SK-N-SH (cell line): Measurements from ENCODE around the gene SLC35A3. TPM values are rescaled to one million over a fixed set of nuclear protein-coding genes. Genes with fewer than 3 reads are reported as not detected.

ENCODE experiments used
- CTCF ChIA-PET: fragments of 300-600, 350-600 bp; formaldehyde crosslinking; extraction: SDS; loops from one replicate; lab custom pipeline; 2021; lab: Yijun Ruan, JAX
- POLR2A ChIA-PET: fragments of 350-600 bp; sonication (Branson Sonifier 250); formaldehyde crosslinking; extraction: SDS; loops from one replicate; lab custom pipeline; 2020; ENCODE audit warnings: antibody characterized with exemption, inconsistent platforms; lab: Yijun Ruan, JAX
- DNase-seq: peaks from one replicate; pipeline ENCODE4 v3.0.0; 2012
- H2AFZ ChIP-seq: fragments of 200-600 bp; sonication (generic); 2 replicates; pipeline ENCODE4 v1.8.1; 2016; ENCODE audit warnings: antibody characterized with exemption, mild to moderate bottlenecking, low read depth
- H3F3A ChIP-seq: fragments of 200-600 bp; sonication (generic); replicated peaks from 2 replicates; pipeline ENCODE3; 2016; ENCODE audit warnings: antibody characterized with exemption, mild to moderate bottlenecking; ENCODE audit not compliant: insufficient read depth
- H3K27ac ChIP-seq, 2 experiments: fragments of 200-500 bp in 1 of 2; fragments of 200-600 bp in 1 of 2; sonication (Bioruptor generic) in 1 of 2; sonication (generic), shearing (Covaris generic) in 1 of 2; 2 replicates each; pipeline versions ENCODE4 v1.5.1 to v1.6.1; 2014 to 2016; ENCODE audit warnings: low read depth in 2 of 2, inconsistent platforms in 1 of 2, low read length in 1 of 2, mild to moderate bottlenecking in 1 of 2, mixed read lengths in 1 of 2
- H3K27me3 ChIP-seq: fragments of 200-600 bp; sonication (generic), shearing (Covaris generic); 2 replicates; pipeline ENCODE4 v1.6.1; 2016; ENCODE audit warnings: mixed run types; ENCODE audit not compliant: insufficient read depth
- H3K36me3 ChIP-seq, 2 experiments: fragments of 200-500 bp in 1 of 2; fragments of 200-600 bp in 1 of 2; sonication (Bioruptor generic) in 1 of 2; sonication (generic) in 1 of 2; replicated peaks in 1 of 2; 2 replicates each; pipeline versions ENCODE3 to v1.5.1; 2014 to 2016; ENCODE audit warnings: low read length in 1 of 2, mild to moderate bottlenecking in 1 of 2; ENCODE audit not compliant: insufficient read depth in 2 of 2, control insufficient read depth in 1 of 2
- H3K4me1 ChIP-seq, 2 experiments: fragments of 200-500 bp in 1 of 2; fragments of 200-600 bp in 1 of 2; sonication (Bioruptor generic) in 1 of 2; sonication (generic), shearing (Covaris generic) in 1 of 2; 2 replicates each; pipeline versions ENCODE4 v1.5.1 to v1.6.1; 2014 to 2016; ENCODE audit warnings: low read depth in 1 of 2, low read length in 1 of 2, mixed run types in 1 of 2; ENCODE audit not compliant: insufficient read depth in 2 of 2, control insufficient read depth in 1 of 2
- H3K4me2 ChIP-seq: fragments of 200-600 bp; sonication (generic), shearing (Covaris generic); 2 replicates; pipeline ENCODE4 v1.6.1; 2017; ENCODE audit warnings: mixed run types
- H3K4me3 ChIP-seq, 2 experiments: fragments of 200-500 bp in 1 of 2; fragments of 200-600 bp in 1 of 2; sonication (Bioruptor generic) in 1 of 2; sonication (generic), shearing (Covaris generic) in 1 of 2; 2 replicates each; pipeline versions ENCODE4 v1.5.1 to v1.8.1; 2014 to 2016; ENCODE audit warnings: low read depth in 2 of 2, inconsistent platforms in 1 of 2, low read length in 1 of 2, mild to moderate bottlenecking in 1 of 2, mixed read lengths in 1 of 2, moderate library complexity in 1 of 2
- H3K79me2 ChIP-seq: fragments of 200-600 bp; sonication (generic); 2 replicates; pipeline ENCODE4 v1.8.1; 2017; ENCODE audit warnings: mild to moderate bottlenecking; ENCODE audit not compliant: insufficient read depth
- H3K9ac ChIP-seq: fragments of 200-600 bp; sonication (generic); 2 replicates; pipeline ENCODE4 v1.6.1; 2017; ENCODE audit warnings: mixed run types
- H3K9me2 ChIP-seq: fragments of 200-600 bp; sonication (generic); 2 replicates; pipeline ENCODE4 v1.6.1; 2017; ENCODE audit warnings: mixed run types
- H3K9me3 ChIP-seq: fragments of 200-600 bp; sonication (generic); 2 replicates; pipeline ENCODE4 v1.6.1; 2017; ENCODE audit warnings: mixed run types, mild to moderate bottlenecking, moderate library complexity
- H4K20me1 ChIP-seq: fragments of 200-600 bp; sonication (generic); 2 replicates; pipeline ENCODE4 v1.6.1; 2017; ENCODE audit warnings: mild to moderate bottlenecking, mixed run types; ENCODE audit not compliant: insufficient read depth
- EP300 ChIP-seq, 2 experiments: IDR thresholded peaks; 2 replicates each; pipeline versions ENCODE4 v1.4.0 to v1.6.1; 2012; ENCODE audit warnings: borderline replicate concordance in 1 of 2, low read depth in 1 of 2, low read length in 1 of 2
- EZH2phosphoT487 ChIP-seq: fragments of 200-600 bp; sonication (generic); IDR thresholded peaks from 2 replicates; pipeline ENCODE4 v1.6.1; 2017; ENCODE audit warnings: low read depth, mixed run types, mild to moderate bottlenecking, antibody characterized with exemption, moderate library complexity, borderline replicate concordance
- FOXM1 ChIP-seq: IDR thresholded peaks from 2 replicates; pipeline ENCODE4 v1.4.0; 2012; ENCODE audit warnings: low read depth, mild to moderate bottlenecking
- GABPA ChIP-seq: IDR thresholded peaks from 2 replicates; pipeline ENCODE4 v1.4.0; 2012; ENCODE audit warnings: low read depth, mild to moderate bottlenecking
- JUND ChIP-seq: IDR thresholded peaks from 2 replicates; pipeline ENCODE4 v1.4.0; 2012
- MAX ChIP-seq: IDR thresholded peaks from 2 replicates; pipeline ENCODE4 v1.4.0; 2012; ENCODE audit warnings: low read depth
- NRF1 ChIP-seq: IDR thresholded peaks from 2 replicates; pipeline ENCODE4 v1.6.1; 2012; ENCODE audit warnings: low read depth, mild to moderate bottlenecking, low read length
- POLR2AphosphoS5 ChIP-seq: IDR thresholded peaks from 2 replicates; pipeline ENCODE4 v1.6.1; 2012; ENCODE audit warnings: low read depth, low read length
- RAD21 ChIP-seq: IDR thresholded peaks from 2 replicates; pipeline ENCODE4 v1.6.1; 2012; ENCODE audit warnings: mild to moderate bottlenecking, low read length
- RCOR1 ChIP-seq: fragments of 150-350 bp; IDR thresholded peaks from 2 replicates; pipeline ENCODE4 v1.6.1; 2017; ENCODE audit warnings: antibody characterized with exemption, low read length
- REST ChIP-seq: IDR thresholded peaks from 2 replicates; pipeline ENCODE4 v1.6.1; 2012; ENCODE audit warnings: mild to moderate bottlenecking, low read depth, low read length, moderate library complexity
- RFX5 ChIP-seq: IDR thresholded peaks from 2 replicates; pipeline ENCODE4 v1.6.1; 2012; ENCODE audit warnings: mild to moderate bottlenecking, improper control_type of control experiment, low read length
- RXRA ChIP-seq: IDR thresholded peaks from 2 replicates; pipeline ENCODE4 v1.4.0; 2012; ENCODE audit warnings: low read depth, mild to moderate bottlenecking, borderline replicate concordance
- SMC3 ChIP-seq: IDR thresholded peaks from 2 replicates; pipeline ENCODE4 v1.6.1; 2012; ENCODE audit warnings: low read depth, low read length, improper control_type of control experiment
- TAF1 ChIP-seq: IDR thresholded peaks from 2 replicates; pipeline ENCODE4 v1.6.1; 2012; ENCODE audit warnings: low read depth, mild to moderate bottlenecking, low read length, moderate library complexity, borderline replicate concordance
- TCF12 ChIP-seq: IDR thresholded peaks from 2 replicates; pipeline ENCODE4 v1.4.0; 2012
- TEAD4 ChIP-seq: IDR thresholded peaks from 2 replicates; pipeline ENCODE4 v1.4.0; 2012; ENCODE audit warnings: mild to moderate bottlenecking, borderline replicate concordance; ENCODE audit not compliant: insufficient read depth
- WGBS: methylation state at CpG from one replicate; pipeline ENCODE4 v1.1.6; 2017; ENCODE audit warnings: low lambda C conversion rate; 5-methylcytosine and 5-hydroxymethylcytosine counted together
- polyA plus RNA-seq, 3 experiments: library from polyadenylated mRNA; depleted of rRNA; stranded (reverse); fragments of >200 nt; gene quantifications; 2 replicates each; pipeline ENCODE4 v1.2.3, GENCODE V29; 2012
- TF ChIP-seq, protein P1 (sequence below): fragments of 150-350 bp; IDR thresholded peaks from 2 replicates; pipeline ENCODE4 v1.6.1; 2017; ENCODE audit warnings: antibody characterized with exemption, low read length, low read depth, borderline replicate concordance

SLC35A3 gene
- polyA plus RNA-seq, 1 of the 3 experiments (the other 2 are of a cell fraction) = 5.7 TPM

DNA sequence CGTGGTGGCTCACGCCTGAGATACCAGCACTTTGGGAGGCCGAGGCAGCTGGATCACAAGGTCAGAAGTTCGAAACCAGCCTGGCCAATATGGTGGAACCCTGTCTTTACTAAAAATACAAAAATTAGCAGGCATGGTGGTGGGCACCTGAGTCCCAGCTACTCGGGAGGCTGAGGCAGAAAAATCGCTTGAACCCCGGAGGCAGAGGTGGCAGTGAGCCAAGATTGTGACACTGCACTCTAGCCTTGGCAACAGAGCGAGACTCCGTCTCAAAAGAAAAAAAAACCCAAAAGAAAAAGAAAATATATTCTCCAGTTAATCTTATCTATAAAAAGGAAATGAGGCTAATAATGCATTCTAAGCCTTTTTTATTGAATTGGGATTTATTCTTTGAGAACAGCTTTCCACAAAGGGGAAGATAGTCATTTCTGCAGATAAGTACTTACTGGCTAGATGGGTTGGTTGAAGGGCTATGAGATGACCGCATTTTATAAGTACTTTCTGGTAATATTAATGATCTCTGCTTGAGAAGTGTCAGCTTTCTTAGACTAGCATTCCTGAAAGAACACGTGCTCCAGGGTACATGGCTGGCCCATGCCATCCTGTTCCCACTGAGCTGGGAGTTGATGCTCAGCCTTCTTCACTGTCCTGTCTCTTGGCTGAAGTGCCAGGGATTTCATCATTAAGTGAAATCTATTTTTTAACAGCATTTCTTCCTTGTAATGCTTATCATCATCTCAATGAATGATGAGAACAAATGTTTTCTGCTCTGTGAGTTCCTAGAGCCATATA, 105.0 kb downstream of the SLC35A3 start (continued):
- TF ChIP-seq REST (no peak), SMC3 (no peak)

GRCh38 chr1:100075773-100076172, 106.0 kb downstream of the SLC35A3 start:
- Histone ChIP-seq H3K27ac (no peak overlapping the region), H3F3A (peaks cover 7% of the 10 kb centered on the region), H3K79me2 (peaks cover 5% of the 10 kb centered on the region; the same call in 1 of the 2 replicates), H3K4me1 (peaks cover 0 to 4% of the 10 kb centered on the region in 2 experiments; a peak in 1 of 4 replicates), H3K36me3 (peaks cover 54 to 65% of the 10 kb centered on the region in 2 experiments), H2AFZ (no peak overlapping the region), H3K4me3 (no peak overlapping the region), H4K20me1 (no peaks in the 10 kb centered on the region), H3K27me3 (no peaks in the 10 kb centered on the region), H3K4me2 (no peak overlapping the region), H3K9me3 (no peaks in the 10 kb centered on the region)
- CTCF ChIA-PET = interaction anchor here (1.2 kb wide), 1 partner anchor 388 kb away, joined by 3 read pairs; no protein-coding TSS in a partner anchor
- DNase-seq = no peak
- 97% methylated on average over 3 of the region's 3 CpGs for WGBS
- TF ChIP-seq GABPA (no peak), TCF12 (no peak), EP300 (IDR thresholded peaks at IDR 0.05; ENCODE audit: borderline replicate concordance in 1 of 2, low read depth in 1 of 2, low read length in 1 of 2) (no peak), RFX5 (no peak)
- TF ChIP-seq, protein P1, sequence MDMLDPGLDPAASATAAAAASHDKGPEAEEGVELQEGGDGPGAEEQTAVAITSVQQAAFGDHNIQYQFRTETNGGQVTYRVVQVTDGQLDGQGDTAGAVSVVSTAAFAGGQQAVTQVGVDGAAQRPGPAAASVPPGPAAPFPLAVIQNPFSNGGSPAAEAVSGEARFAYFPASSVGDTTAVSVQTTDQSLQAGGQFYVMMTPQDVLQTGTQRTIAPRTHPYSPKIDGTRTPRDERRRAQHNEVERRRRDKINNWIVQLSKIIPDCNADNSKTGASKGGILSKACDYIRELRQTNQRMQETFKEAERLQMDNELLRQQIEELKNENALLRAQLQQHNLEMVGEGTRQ = no peak
- TF ChIP-seq, all 33 proteins: peak for 0
- no peak overlapping the region for H3K9ac ChIP-seq
- H3K9me2 ChIP-seq = no peaks in the 10 kb centered on the region
- POLR2A ChIA-PET = no interaction called here

- TF ChIP-seq NRF1 (no peak), EZH2phosphoT487 (no peak), RCOR1 (no peak), RAD21 (no peak), TAF1 (no peak), JUND (no peak), POLR2AphosphoS5 (no peak), MAX (no peak), EP300 (IDR thresholded peaks at IDR 0.05; ENCODE audit: borderline replicate concordance in 1 of 2, low read depth in 1 of 2, low read length in 1 of 2) (no peak), RXRA (no peak), FOXM1 (no peak), TEAD4 (no peak)
- peaks cover 7% of the 10 kb centered on the region for H3F3A ChIP-seq
- no peak for DNase-seq
- no peaks in the 10 kb centered on the region for H3K9me2 ChIP-seq
- H3K9me3 ChIP-seq = no peaks in the 10 kb centered on the region
- no peaks in the 10 kb centered on the region for H3K27me3 ChIP-seq
- 96% methylated on average over 2 of the region's 2 CpGs for WGBS
- H4K20me1 ChIP-seq = no peaks in the 10 kb centered on the region
- H3K36me3 ChIP-seq = peaks cover 59 to 63% of the 10 kb centered on the region in 2 experiments
- no peak overlapping the region for H3K27ac ChIP-seq
- ChIA-PET CTCF (interaction anchor here (1.2 kb wide), 1 partner anchor 387 kb away, joined by 3 read pairs; no protein-coding TSS in a partner anchor), POLR2A (no interaction called here)
- no peak overlapping the region for H3K9ac ChIP-seq
- no peak overlapping the region for H2AFZ ChIP-seq
- H3K4me2 ChIP-seq = no peak overlapping the region
- no peak overlapping the region for H3K4me3 ChIP-seq
- peaks cover 0 to 4% of the 10 kb centered on the region in 2 experiments; a peak in 1 of 4 replicates for H3K4me1 ChIP-seq
- H3K79me2 ChIP-seq = peaks cover 5% of the 10 kb centered on the region; the same call in 1 of the 2 replicates
These were observed 106.5 kb downstream of the SLC35A3 start for GRCh38 chr1:100076319-100076718.
